Mesenchymal stem cell (in vitro differentiated cells and primary cell): ENCODE data around the gene ARHGEF2.

ENCODE experiments used
- DNase-seq: peaks from one replicate; pipeline ENCODE4 v3.0.0-alpha.2; 2013
- H2AFZ ChIP-seq: one replicate; pipeline ENCODE4 v1.6.1; 2013; ENCODE audit warnings: low read depth, mild to moderate bottlenecking, control low read depth, inconsistent platforms, low read length, moderate library complexity
- H2AK5ac ChIP-seq: 2 replicates; pipeline ENCODE4 v1.6.1; 2013; ENCODE audit warnings: low read length, moderate library complexity, mild to moderate bottlenecking, inconsistent platforms; ENCODE audit not compliant: severe bottlenecking
- H2BK120ac ChIP-seq: one replicate; pipeline ENCODE4 v1.6.1; 2013; ENCODE audit warnings: low read depth, mild to moderate bottlenecking, inconsistent platforms, low read length, moderate library complexity
- H2BK12ac ChIP-seq, 2 experiments: one replicate each; pipeline ENCODE4 v1.6.1; 2013; ENCODE audit warnings: inconsistent platforms in 2 of 2, low read length in 2 of 2, mild to moderate bottlenecking in 2 of 2, moderate library complexity in 2 of 2, control low read depth in 1 of 2
- H2BK15ac ChIP-seq: one replicate; pipeline ENCODE4 v1.6.1; 2013; ENCODE audit warnings: mild to moderate bottlenecking, low read depth, inconsistent platforms; ENCODE audit not compliant: poor library complexity, severe bottlenecking
- H2BK5ac ChIP-seq: 2 replicates; pipeline ENCODE4 v1.6.1; 2013; ENCODE audit warnings: low read depth, mild to moderate bottlenecking, low read length, control low read depth, inconsistent platforms; ENCODE audit not compliant: poor library complexity, severe bottlenecking
- H3K14ac ChIP-seq, 2 experiments: one replicate each; pipeline ENCODE4 v1.6.1; 2013; ENCODE audit warnings: inconsistent platforms in 2 of 2, low read length in 2 of 2, control low read depth in 1 of 2, mild to moderate bottlenecking in 1 of 2, moderate library complexity in 1 of 2
- H3K18ac ChIP-seq, 2 experiments: one replicate each; pipeline ENCODE4 v1.6.1; 2013; ENCODE audit warnings: inconsistent platforms in 2 of 2, low read length in 2 of 2, control low read depth in 1 of 2, low read depth in 1 of 2, mild to moderate bottlenecking in 1 of 2
- H3K23ac ChIP-seq, 2 experiments: one replicate each; pipeline ENCODE4 v1.6.1; 2013; ENCODE audit warnings: inconsistent platforms in 2 of 2, low read length in 2 of 2, mild to moderate bottlenecking in 2 of 2, moderate library complexity in 2 of 2, control low read depth in 1 of 2
- H3K27ac ChIP-seq: 2 replicates; pipeline ENCODE4 v1.5.1; 2013; ENCODE audit warnings: mild to moderate bottlenecking, moderate library complexity, low read length, control low read depth, inconsistent platforms; ENCODE audit not compliant: poor library complexity, severe bottlenecking
- H3K27me3 ChIP-seq, 2 experiments: 2 replicates each; pipeline versions ENCODE4 v1.6.1 to v1.7.0; 2013; ENCODE audit warnings: low read length in 2 of 2, mild to moderate bottlenecking in 2 of 2, moderate library complexity in 2 of 2, control low read depth in 1 of 2, inconsistent platforms in 1 of 2; ENCODE audit not compliant: control insufficient read depth in 1 of 2, insufficient read depth in 1 of 2
- H3K36me3 ChIP-seq, 2 experiments: 2 replicates each; pipeline versions ENCODE4 v1.6.1 to v1.7.0; 2013; ENCODE audit warnings: low read length in 2 of 2, control low read depth in 1 of 2, inconsistent platforms in 1 of 2, low read depth in 1 of 2, mild to moderate bottlenecking in 1 of 2; ENCODE audit not compliant: insufficient read depth in 2 of 2, control insufficient read depth in 1 of 2
- H3K4ac ChIP-seq, 2 experiments: one replicate each; pipeline ENCODE4 v1.6.1; 2013; ENCODE audit warnings: inconsistent platforms in 2 of 2, low read length in 2 of 2, mild to moderate bottlenecking in 2 of 2, moderate library complexity in 2 of 2, control low read depth in 1 of 2, low read depth in 1 of 2
- H3K4me1 ChIP-seq: 2 replicates; pipeline ENCODE4 v1.6.1; 2013; ENCODE audit warnings: low read depth, low read length, control low read depth; ENCODE audit not compliant: control insufficient read depth, insufficient read depth
- H3K4me2 ChIP-seq: 2 replicates; pipeline ENCODE4 v1.6.1; 2013; ENCODE audit warnings: low read length, mild to moderate bottlenecking, inconsistent platforms; ENCODE audit not compliant: poor library complexity, severe bottlenecking
- H3K4me3 ChIP-seq, 2 experiments: 2 replicates each; pipeline versions ENCODE4 v1.5.1 to v1.7.0; 2013; ENCODE audit warnings: low read length in 2 of 2, mild to moderate bottlenecking in 2 of 2, control low read depth in 1 of 2, low read depth in 1 of 2; ENCODE audit not compliant: insufficient read depth in 1 of 2
- H3K79me1 ChIP-seq: replicated peaks from 2 replicates; pipeline ENCODE4 v1.6.1; 2013; ENCODE audit warnings: mild to moderate bottlenecking, control low read depth, low read length, inconsistent platforms; ENCODE audit not compliant: poor library complexity, severe bottlenecking
- H3K9ac ChIP-seq: 2 replicates; pipeline ENCODE4 v1.7.0; 2013; ENCODE audit warnings: mild to moderate bottlenecking, low read length, moderate library complexity
- H3K9me3 ChIP-seq: 2 replicates; pipeline ENCODE4 v1.7.0; 2013; ENCODE audit warnings: mild to moderate bottlenecking, low read length; ENCODE audit not compliant: control insufficient read depth
- H4K8ac ChIP-seq: one replicate; pipeline ENCODE4 v1.6.1; 2013; ENCODE audit warnings: inconsistent platforms, mild to moderate bottlenecking, low read length, moderate library complexity
- H4K91ac ChIP-seq: one replicate; pipeline ENCODE4 v1.6.1; 2013; ENCODE audit warnings: mild to moderate bottlenecking, low read length, inconsistent platforms
- WGBS: methylation state at CpG from one replicate; pipeline ENCODE4 v1.1.7; 2013; ENCODE audit warnings: mixed read lengths; 5-methylcytosine and 5-hydroxymethylcytosine counted together

Gene ARHGEF2

DNA sequence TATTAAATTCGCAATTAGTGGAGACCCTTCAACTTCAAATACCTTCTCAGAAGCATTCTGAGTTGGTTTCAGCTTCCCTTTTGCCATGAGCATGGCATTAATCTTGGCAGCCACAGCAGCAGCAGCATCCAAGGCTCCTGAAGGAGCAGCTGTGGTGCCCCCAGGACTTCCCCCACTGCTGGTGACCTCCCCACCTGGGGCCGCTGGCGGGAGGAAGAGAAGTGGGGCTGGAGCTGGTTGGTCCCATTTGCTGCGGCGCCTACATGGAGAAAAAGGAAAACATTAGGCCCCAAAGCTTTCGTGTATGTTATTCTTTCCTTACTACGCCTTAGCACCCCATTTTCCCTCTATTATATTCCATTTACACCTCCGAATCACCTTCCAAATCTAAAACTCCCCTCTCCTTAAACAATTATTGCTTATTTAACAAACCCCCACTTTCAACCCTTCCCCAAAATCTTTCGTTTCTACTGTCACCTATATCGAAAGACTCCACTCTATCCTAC, 44.7 kb downstream of the ARHGEF2 start:
- Histone ChIP-seq H3K36me3 (peaks cover 23 to 43% of the 10 kb centered on the region in 2 experiments), H2AFZ (no peak overlapping the region), H3K27me3 (no peaks in the 10 kb centered on the region), H3K9me3 (no peaks in the 10 kb centered on the region), H2BK15ac (no peak overlapping the region), H3K27ac (peak overlapping the region; percentile 90), H3K18ac (peak overlapping the region; percentile 90 to 100), H3K14ac (peak overlapping the region in 1 of 2 experiments; percentile 32), H4K8ac (peak overlapping the region; percentile 100), H2BK12ac (no peak overlapping the region), H2AK5ac (peak overlapping the region; percentile 96), H3K4me2 (peak overlapping the region; percentile 98), H3K23ac (peak overlapping the region in 1 of 2 experiments; percentile 99), H3K9ac (peak overlapping the region; percentile 98), H3K79me1 (peaks cover 3% of the 10 kb centered on the region), H2BK5ac (peak overlapping the region; percentile 93), H4K91ac (no peak overlapping the region), H2BK120ac (peak overlapping the region; percentile 42), H3K4me1 (peaks cover 14% of the 10 kb centered on the region), H3K4ac (peak overlapping the region; percentile 93 to 99), H3K4me3 (peak overlapping the region; percentile 92 to 98)
- 13% methylated on average over 8 of the region's 10 CpGs for WGBS
- no peak for DNase-seq

DNA sequence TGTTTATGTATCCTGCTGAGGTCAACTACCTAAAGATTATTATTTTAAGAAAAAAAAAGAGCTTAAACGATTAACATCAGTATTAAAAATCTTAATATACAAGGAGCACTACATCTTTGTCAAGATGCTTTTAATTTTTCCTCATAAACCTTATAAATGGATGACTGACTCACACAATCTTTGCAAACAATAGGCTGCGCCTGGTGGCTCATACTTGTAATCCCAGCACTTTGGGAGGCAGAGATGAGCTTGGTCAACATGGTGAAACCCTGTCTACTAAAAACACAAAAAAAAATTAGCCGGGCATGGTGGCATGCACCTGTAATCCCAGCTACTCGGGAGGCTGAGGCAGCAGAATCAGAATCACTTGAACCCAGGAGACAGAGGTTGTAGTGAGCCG, 45.9 kb downstream of the ARHGEF2 start:
- no peak overlapping the region for H2AK5ac ChIP-seq
- H3K27me3 ChIP-seq, result no peaks in the 10 kb centered on the region
- no peak overlapping the region for H4K91ac ChIP-seq
- H2BK12ac ChIP-seq, result no peak overlapping the region
- H4K8ac ChIP-seq, result no peak overlapping the region
- no peak overlapping the region for H3K14ac ChIP-seq
- WGBS, result 68% methylated on average over 2 of the region's 5 CpGs
- DNase-seq, result no peak
- H3K4ac ChIP-seq, result no peak overlapping the region
- H3K4me2 ChIP-seq, result peak overlapping the region; percentile 3
- H2BK15ac ChIP-seq, result no peak overlapping the region
- peak overlapping the region in 1 of 2 experiments; percentile 92 for H3K4me3 ChIP-seq
- peak overlapping the region; percentile 98 for H3K9ac ChIP-seq
- H2BK120ac ChIP-seq, result no peak overlapping the region
- no peak overlapping the region for H2AFZ ChIP-seq
- H3K4me1 ChIP-seq, result peaks cover 14% of the 10 kb centered on the region
- H3K27ac ChIP-seq, result no peak overlapping the region
- H3K23ac ChIP-seq, result no peak overlapping the region
- H3K9me3 ChIP-seq, result no peaks in the 10 kb centered on the region
- no peak overlapping the region for H3K18ac ChIP-seq
- H2BK5ac ChIP-seq, result no peak overlapping the region
- H3K36me3 ChIP-seq, result peaks cover 31 to 54% of the 10 kb centered on the region in 2 experiments
- peaks cover 3% of the 10 kb centered on the region for H3K79me1 ChIP-seq

DNA sequence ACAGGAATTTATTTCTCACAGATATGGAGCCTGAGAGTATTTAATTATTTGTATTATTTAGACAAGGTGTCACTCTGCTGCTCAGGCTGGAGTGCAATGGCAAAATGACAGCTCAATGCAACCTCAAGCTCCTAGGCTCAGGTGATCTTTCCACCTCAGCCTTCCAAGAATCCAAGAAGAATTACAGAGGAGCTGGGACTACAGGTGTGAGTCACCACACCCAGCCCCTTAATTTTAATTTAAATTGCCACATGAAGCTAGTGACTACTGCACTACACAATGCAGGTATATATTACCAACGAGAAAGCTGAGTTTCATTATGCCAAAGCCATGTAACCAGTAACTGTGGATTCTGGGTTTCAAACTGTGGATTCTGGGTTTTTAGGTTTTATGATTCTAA, 46.3 kb downstream of the ARHGEF2 start:
- Histone ChIP-seq H4K8ac (no peak overlapping the region), H3K9ac (peak overlapping the region; percentile 98), H3K18ac (no peak overlapping the region), H3K9me3 (no peaks in the 10 kb centered on the region), H2BK5ac (no peak overlapping the region), H3K27me3 (no peaks in the 10 kb centered on the region), H2BK120ac (no peak overlapping the region), H3K79me1 (peaks cover 3% of the 10 kb centered on the region), H3K27ac (no peak overlapping the region), H2BK15ac (no peak overlapping the region), H3K4me2 (peak overlapping the region; percentile 5), H3K36me3 (peaks cover 33 to 58% of the 10 kb centered on the region in 2 experiments), H3K4ac (no peak overlapping the region), H3K14ac (no peak overlapping the region), H4K91ac (no peak overlapping the region), H2BK12ac (no peak overlapping the region), H3K4me3 (peak overlapping the region in 1 of 2 experiments; percentile 92), H2AFZ (no peak overlapping the region), H3K4me1 (peaks cover 14% of the 10 kb centered on the region), H3K23ac (no peak overlapping the region), H2AK5ac (no peak overlapping the region)
- whole genome bisulfite sequencing, result 80% methylated on average over 1 of the region's 1 CpG
- no peak for DNase-seq

DNA sequence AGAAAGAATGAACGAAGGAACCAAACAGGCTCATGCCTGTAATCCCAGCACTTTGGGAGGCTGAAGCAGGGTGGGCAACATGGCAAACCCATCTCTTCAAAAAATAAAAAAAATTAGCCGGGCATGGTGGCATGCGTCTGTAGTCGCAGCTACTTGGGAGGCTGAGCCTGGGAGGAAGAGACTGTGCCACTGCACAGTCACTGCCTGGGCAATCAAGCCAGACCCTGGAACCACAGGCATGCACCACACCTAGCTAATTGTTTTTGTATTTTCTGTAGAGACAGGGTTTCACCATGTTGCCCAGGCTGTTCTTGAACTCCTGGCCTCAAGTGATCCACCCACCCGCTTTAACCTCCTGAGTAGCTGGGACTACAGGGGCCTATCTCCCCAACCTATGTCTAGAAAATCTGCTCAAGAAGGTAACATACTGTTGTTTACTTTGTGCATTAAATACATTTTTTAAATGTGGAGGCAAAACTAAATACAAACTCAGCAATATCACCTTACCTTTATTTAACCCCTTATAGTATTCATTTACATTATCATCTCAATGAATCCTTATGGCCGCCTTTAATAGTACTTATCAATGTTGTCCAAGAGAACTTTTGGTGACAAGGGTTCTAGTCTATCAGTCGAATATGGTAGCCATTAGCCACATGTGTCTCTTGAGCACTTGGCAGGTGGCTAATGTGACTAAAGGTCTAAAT, 46.9 kb downstream of the ARHGEF2 start:
- no peak overlapping the region for H2BK15ac ChIP-seq
- no peak for DNase-seq
- no peak overlapping the region for H3K18ac ChIP-seq
- WGBS, result 98% methylated on average over 7 of the region's 7 CpGs
- peaks cover 14% of the 10 kb centered on the region for H3K4me1 ChIP-seq
- H3K4ac ChIP-seq, result no peak overlapping the region
- peaks cover 8% of the 10 kb centered on the region for H3K79me1 ChIP-seq
- no peak overlapping the region for H2BK120ac ChIP-seq
- no peak overlapping the region for H4K91ac ChIP-seq
- peak overlapping the region; percentile 27 for H3K4me2 ChIP-seq
- H3K9me3 ChIP-seq, result no peaks in the 10 kb centered on the region
- no peak overlapping the region for H2AFZ ChIP-seq
- no peaks in the 10 kb centered on the region for H3K27me3 ChIP-seq
- peaks cover 35 to 64% of the 10 kb centered on the region in 2 experiments for H3K36me3 ChIP-seq
- H2BK5ac ChIP-seq, result no peak overlapping the region
- H3K14ac ChIP-seq, result no peak overlapping the region
- H3K4me3 ChIP-seq, result peak overlapping the region in 1 of 2 experiments; percentile 92
- H3K9ac ChIP-seq, result peak overlapping the region; percentile 98
- no peak overlapping the region for H2BK12ac ChIP-seq
- no peak overlapping the region for H3K27ac ChIP-seq
- H4K8ac ChIP-seq, result no peak overlapping the region
- H3K23ac ChIP-seq, result peak overlapping the region in 1 of 2 experiments; percentile 10
- H2AK5ac ChIP-seq, result no peak overlapping the region
